Placental epithelial cell (primary cell): ENCODE data around the gene REG3A. TPM values are rescaled to one million over a fixed set of nuclear protein-coding genes. Genes with fewer than 3 reads are reported as not detected.

ENCODE experiments used
- total RNA-seq: library from RNA; depleted of rRNA; stranded (reverse); fragments of >200 nt; gene quantifications from 2 replicates; pipeline ENCODE4 v1.2.3, GENCODE V29; 2012

REG3A gene
- not detected in 2 replicates for total RNA-seq

GRCh38 chr2:79159653-79160052, at the start of gene REG3A:
TSS of gene REG3A (minus strand) at chr2:79159753. CDS start at chr2:79159405, 348 bp downstream.

GRCh38 chr2:79120194-79120713, 39.3 kb downstream of the REG3A start, which contains the start of gene REG1A:
TSS of gene REG1A (plus strand) at chr2:79120488. CDS start at chr2:79120862, 374 bp downstream.

Other genes starting within 250 kb of the REG3A start
- gene REG3G, start 134.1 kb downstream of the REG3A start, total RNA-seq = not detected in 2 replicates
- gene REG1B, start 71.8 kb downstream of the REG3A start, total RNA-seq = not detected in 2 replicates
- gene REG1A, start 39.3 kb downstream of the REG3A start, total RNA-seq = not detected in 2 replicates